ENCODE data around the gene MBOAT2. TPM values are rescaled to one million over a fixed set of nuclear protein-coding genes. Genes with fewer than 3 reads are reported as not detected.
A peak's percentile ranks its signal among the peaks of the same experiment; 100 is the strongest.

MBOAT2 gene
- total and polyA plus RNA-seq, 2 experiments from 2014 or later, result 87.4 to 103 TPM

GRCh38 chr2:8805278-8806210 is 197.9 kb downstream of the MBOAT2 start:
- H2AFZ ChIP-seq, result no peak overlapping the region
- no peaks in the 10 kb centered on the region for H3K27me3 ChIP-seq (replicated peaks; ENCODE audit: insufficient read depth)
- H3K9me3 ChIP-seq (ENCODE audit: low read depth), result no peaks in the 10 kb centered on the region
- H3K9ac ChIP-seq, result no peak overlapping the region
- H3K4me3 ChIP-seq, result no peak overlapping the region
- peaks cover 7% of the 10 kb centered on the region; the same call in 1 of the 2 replicates for H3K4me1 ChIP-seq (ENCODE audit: insufficient read depth)
- WGBS, 2 experiments (ENCODE audit: low coverage in 1 of 2, low lambda C conversion rate in 2 of 2, missing lambda C conversion rate in 2 of 2), result 72 to 75% methylated on average over 6 of the region's 6 CpGs
- H3K79me2 ChIP-seq (ENCODE audit: insufficient read depth), result no peaks in the 10 kb centered on the region
- DNase-seq, result no peak
- in situ Hi-C loops (cut with MboI), result no loop called here
- no peaks in the 10 kb centered on the region for H4K20me1 ChIP-seq (ENCODE audit: insufficient read depth)
- no peak for TF ChIP-seq EZH2phosphoT487 (IDR thresholded peaks at IDR 0.05; ENCODE audit: insufficient read depth, low read depth)
- TF ChIP-seq EZH2 (IDR thresholded peaks at IDR 0.05; ENCODE audit: insufficient read depth, poor library complexity, severe bottlenecking), result no peak
- H3F3A ChIP-seq (ENCODE audit: insufficient read depth), result peaks cover 15% of the 10 kb centered on the region
- no peak overlapping the region for H3K27ac ChIP-seq
- no peak overlapping the region for H3K4me2 ChIP-seq (ENCODE audit: unreplicated experiment)
- no peaks in the 10 kb centered on the region for H3K9me2 ChIP-seq (ENCODE audit: insufficient read depth)
- H3K36me3 ChIP-seq (ENCODE audit: low read depth), result peaks cover 27% of the 10 kb centered on the region

- peak; percentile 95 for DNase-seq
- Histone ChIP-seq H3K4me1 (ENCODE audit: insufficient read depth) (peaks cover 7% of the 10 kb centered on the region; the same call in 1 of the 2 replicates), H3K9me3 (ENCODE audit: low read depth) (no peaks in the 10 kb centered on the region), H4K20me1 (ENCODE audit: insufficient read depth) (no peaks in the 10 kb centered on the region), H3K27me3 (replicated peaks; ENCODE audit: insufficient read depth) (no peaks in the 10 kb centered on the region), H3K9ac (no peak overlapping the region), H3K36me3 (ENCODE audit: low read depth) (peaks cover 23% of the 10 kb centered on the region), H2AFZ (no peak overlapping the region), H3K4me3 (no peak overlapping the region), H3K27ac (peak overlapping the region; percentile 62), H3K79me2 (ENCODE audit: insufficient read depth) (no peaks in the 10 kb centered on the region), H3K4me2 (ENCODE audit: unreplicated experiment) (no peak overlapping the region), H3F3A (ENCODE audit: insufficient read depth) (peaks cover 15% of the 10 kb centered on the region), H3K9me2 (ENCODE audit: insufficient read depth) (no peaks in the 10 kb centered on the region)
- in situ Hi-C loops (cut with MboI), result no loop called here
- TF ChIP-seq EZH2 (IDR thresholded peaks at IDR 0.05; ENCODE audit: insufficient read depth, poor library complexity, severe bottlenecking) (no peak), EZH2phosphoT487 (IDR thresholded peaks at IDR 0.05; ENCODE audit: insufficient read depth, low read depth) (no peak)
- 53 to 55% methylated on average over 3 of the region's 3 CpGs for WGBS, 2 experiments (ENCODE audit: low coverage in 1 of 2, low lambda C conversion rate in 2 of 2, missing lambda C conversion rate in 2 of 2)
Measured at GRCh38 chr2:8803658-8804379, 199.7 kb downstream of the MBOAT2 start.

GRCh38 chr2:8802741-8803140 is 200.7 kb downstream of the MBOAT2 start:
- H3K9ac ChIP-seq, result no peak overlapping the region
- TF ChIP-seq EZH2 (IDR thresholded peaks at IDR 0.05; ENCODE audit: insufficient read depth, poor library complexity, severe bottlenecking), result no peak
- TF ChIP-seq EZH2phosphoT487 (IDR thresholded peaks at IDR 0.05; ENCODE audit: insufficient read depth, low read depth), result no peak
- no peaks in the 10 kb centered on the region for H3K79me2 ChIP-seq (ENCODE audit: insufficient read depth)
- DNase-seq, result no peak
- H3K4me2 ChIP-seq (ENCODE audit: unreplicated experiment), result no peak overlapping the region
- H3K9me2 ChIP-seq (ENCODE audit: insufficient read depth), result no peaks in the 10 kb centered on the region
- H4K20me1 ChIP-seq (ENCODE audit: insufficient read depth), result no peaks in the 10 kb centered on the region
- peaks cover 15% of the 10 kb centered on the region for H3F3A ChIP-seq (ENCODE audit: insufficient read depth)
- H3K9me3 ChIP-seq (ENCODE audit: low read depth), result no peaks in the 10 kb centered on the region
- in situ Hi-C loops (cut with MboI), result no loop called here
- H3K27me3 ChIP-seq (replicated peaks; ENCODE audit: insufficient read depth), result no peaks in the 10 kb centered on the region
- no peak overlapping the region for H2AFZ ChIP-seq
- no peak overlapping the region for H3K4me3 ChIP-seq
- H3K27ac ChIP-seq, result no peak overlapping the region
- H3K4me1 ChIP-seq (ENCODE audit: insufficient read depth), result peaks cover 7% of the 10 kb centered on the region; the same call in 1 of the 2 replicates
- 93 to 100% methylated on average over 3 of the region's 3 CpGs for WGBS, 2 experiments (ENCODE audit: low coverage in 1 of 2, low lambda C conversion rate in 2 of 2, missing lambda C conversion rate in 2 of 2)
- peaks cover 23% of the 10 kb centered on the region for H3K36me3 ChIP-seq (ENCODE audit: low read depth)

Other genes starting within 250 kb of the MBOAT2 start
- gene KIDINS220, start 166.1 kb downstream of the MBOAT2 start, total RNA-seq (2014; rRNA removed; shearing (Covaris generic)), result 52.2 and 76.4 TPM in 2 replicates
- 23.4 and 25.0 TPM in 2 replicates for gene KIDINS220, start 166.1 kb downstream of the MBOAT2 start, polyA plus RNA-seq (2016; fragmentation: Nextera tagmentation; extraction: Ambion mirVana)
- gene ASAP2, start 203.1 kb upstream of the MBOAT2 start, total RNA-seq (2014; rRNA removed; shearing (Covaris generic)), result 49.6 and 54.1 TPM in 2 replicates
- 8.8 and 10.9 TPM in 2 replicates for gene ASAP2, start 203.1 kb upstream of the MBOAT2 start, polyA plus RNA-seq (2016; fragmentation: Nextera tagmentation; extraction: Ambion mirVana)